Activated B cell treated with CpG ODN at 0.5 μM for 24 hours (primary cell): ENCODE data around the gene SERPINA7. TPM values are rescaled to one million over a fixed set of nuclear protein-coding genes. Genes with fewer than 3 reads are reported as not detected.

ENCODE experiments used
- ATAC-seq: fragments of 200-7000 bp; cut with Tn5 transposase; one replicate; pipeline ENCODE4 v1.10.0; 2021; ENCODE audit warnings: low read depth, mild to moderate bottlenecking, moderate library complexity
- CTCF ChIA-PET: fragments of 350-600 bp; sonication (Branson Sonifier 250); formaldehyde crosslinking; loops from one replicate; lab custom pipeline; 2021; ENCODE audit warnings: antibody characterized with exemption; lab: Charles Lee
- POLR2A ChIA-PET: fragments of 350-600 bp; sonication (Branson Sonifier 250); formaldehyde crosslinking; loops from one replicate; lab custom pipeline; 2021; ENCODE audit warnings: antibody characterized with exemption; lab: Charles Lee
- DNase-seq: peaks from one replicate; pipeline ENCODE4 v3.0.0; 2022
- H3K27ac Mint-ChIP-seq: one replicate; pipeline ENCODE4 v1.8.0; 2020; ENCODE audit warnings: mixed read lengths
- H3K27me3 Mint-ChIP-seq: one replicate; pipeline ENCODE4 v1.8.0; 2021; ENCODE audit warnings: mixed read lengths
- H3K36me3 Mint-ChIP-seq: one replicate; pipeline ENCODE4 v1.8.0; 2021; ENCODE audit warnings: low read depth, mixed read lengths
- H3K4me1 Mint-ChIP-seq: one replicate; pipeline ENCODE4 v1.8.0; 2021; ENCODE audit warnings: mixed read lengths
- H3K4me3 Mint-ChIP-seq: one replicate; pipeline ENCODE4 v1.8.0; 2020; ENCODE audit warnings: mild to moderate bottlenecking, mixed read lengths
- H3K9me3 Mint-ChIP-seq: one replicate; pipeline ENCODE4 v1.8.0; 2020; ENCODE audit warnings: mixed read lengths
- CTCF ChIP-seq: fragments of 200-600 bp; IDR thresholded peaks from one replicate; pipeline ENCODE4 v1.8.0; 2022; ENCODE audit warnings: antibody characterized with exemption, mild to moderate bottlenecking
- intact Hi-C: fragments of 100-400 bp; cut with micrococcal nuclease; formaldehyde crosslinking; loops from one replicate; pipeline ENCODE4 v1.15.1; 2024
- total RNA-seq: library from RNA; stranded (reverse); gene quantifications from 2 replicates; pipeline ENCODE4 v1.2.3, GENCODE V29; 2022

Gene SERPINA7
- not detected in 2 replicates for total RNA-seq

GRCh38 chrX:106038625-106039024, at the start of gene SERPINA7:
TSS of gene SERPINA7 (minus strand) at chrX:106038727. CDS start at chrX:106037058, 1,669 bp downstream.
- H3K4me1 Mint-ChIP-seq, result no peaks in the 10 kb centered on the region
- H3K36me3 Mint-ChIP-seq, result no peaks in the 10 kb centered on the region
- no peak for ATAC-seq
- H3K4me3 Mint-ChIP-seq, result no peak within 1 kb of the TSS
- H3K27me3 Mint-ChIP-seq, result no peaks in the 10 kb centered on the region
- H3K9me3 Mint-ChIP-seq, result peaks cover 2% of the 10 kb centered on the region
- no peak for DNase-seq
- intact Hi-C loops, result no loop called here
- TF ChIP-seq CTCF, result no peak
- H3K27ac Mint-ChIP-seq, result no peak within 1 kb of the TSS
- ChIA-PET POLR2A (no interaction called here), CTCF (no interaction called here)

GRCh38 chrX:106069048-106069447, 30.5 kb upstream of the SERPINA7 start:
- ChIA-PET CTCF (no interaction called here), POLR2A (no interaction called here)
- intact Hi-C loops, result no loop called here
- H3K27ac Mint-ChIP-seq, result no peak overlapping the region
- no peak overlapping the region for H3K4me3 Mint-ChIP-seq
- no peaks in the 10 kb centered on the region for H3K4me1 Mint-ChIP-seq
- DNase-seq (no peak), ATAC-seq (no peak)
- peaks cover 8% of the 10 kb centered on the region for H3K9me3 Mint-ChIP-seq
- H3K27me3 Mint-ChIP-seq, result no peaks in the 10 kb centered on the region
- TF ChIP-seq CTCF, result no peak
- no peaks in the 10 kb centered on the region for H3K36me3 Mint-ChIP-seq

- POLR2A ChIA-PET, result no interaction called here
- no peaks in the 10 kb centered on the region for H3K4me1 Mint-ChIP-seq
- CTCF ChIA-PET, result no interaction called here
- no peak overlapping the region for H3K27ac Mint-ChIP-seq
- DNase-seq (no peak), ATAC-seq (no peak)
- no peaks in the 10 kb centered on the region for H3K9me3 Mint-ChIP-seq
- H3K27me3 Mint-ChIP-seq, result no peaks in the 10 kb centered on the region
- H3K4me3 Mint-ChIP-seq, result no peak overlapping the region
- intact Hi-C loops, result no loop called here
- no peak for TF ChIP-seq CTCF
- no peaks in the 10 kb centered on the region for H3K36me3 Mint-ChIP-seq
Observed at GRCh38 chrX:106050054-106050453, 11.5 kb upstream of the SERPINA7 start.

GRCh38 chrX:106042296-106042695, 3.8 kb upstream of the SERPINA7 start:
- ChIA-PET CTCF (no interaction called here), POLR2A (no interaction called here)
- Mint-ChIP-seq H3K4me3 (no peak overlapping the region), H3K27ac (no peak overlapping the region), H3K27me3 (no peaks in the 10 kb centered on the region), H3K9me3 (peaks cover 2% of the 10 kb centered on the region), H3K4me1 (no peaks in the 10 kb centered on the region), H3K36me3 (no peaks in the 10 kb centered on the region)
- no peak for TF ChIP-seq CTCF
- intact Hi-C loops, result no loop called here
- no peak for ATAC-seq
- no peak for DNase-seq

GRCh38 chrX:106040861-106041260, 2.3 kb upstream of the SERPINA7 start:
- Mint-ChIP-seq H3K27me3 (no peaks in the 10 kb centered on the region), H3K9me3 (peaks cover 2% of the 10 kb centered on the region), H3K4me3 (no peak overlapping the region), H3K27ac (no peak overlapping the region), H3K36me3 (no peaks in the 10 kb centered on the region), H3K4me1 (no peaks in the 10 kb centered on the region)
- intact Hi-C loops, result no loop called here
- DNase-seq (no peak), ATAC-seq (no peak)
- ChIA-PET POLR2A (no interaction called here), CTCF (no interaction called here)
- no peak for TF ChIP-seq CTCF
